ENCODE measurements around the gene DNAJC18.
"Not testable (repeated sequence)": the region's sequence is repeated elsewhere in the genome, so short reads cannot be mapped to it uniquely, and the experiment has no call there.

The DNAJC18 gene

DNA sequence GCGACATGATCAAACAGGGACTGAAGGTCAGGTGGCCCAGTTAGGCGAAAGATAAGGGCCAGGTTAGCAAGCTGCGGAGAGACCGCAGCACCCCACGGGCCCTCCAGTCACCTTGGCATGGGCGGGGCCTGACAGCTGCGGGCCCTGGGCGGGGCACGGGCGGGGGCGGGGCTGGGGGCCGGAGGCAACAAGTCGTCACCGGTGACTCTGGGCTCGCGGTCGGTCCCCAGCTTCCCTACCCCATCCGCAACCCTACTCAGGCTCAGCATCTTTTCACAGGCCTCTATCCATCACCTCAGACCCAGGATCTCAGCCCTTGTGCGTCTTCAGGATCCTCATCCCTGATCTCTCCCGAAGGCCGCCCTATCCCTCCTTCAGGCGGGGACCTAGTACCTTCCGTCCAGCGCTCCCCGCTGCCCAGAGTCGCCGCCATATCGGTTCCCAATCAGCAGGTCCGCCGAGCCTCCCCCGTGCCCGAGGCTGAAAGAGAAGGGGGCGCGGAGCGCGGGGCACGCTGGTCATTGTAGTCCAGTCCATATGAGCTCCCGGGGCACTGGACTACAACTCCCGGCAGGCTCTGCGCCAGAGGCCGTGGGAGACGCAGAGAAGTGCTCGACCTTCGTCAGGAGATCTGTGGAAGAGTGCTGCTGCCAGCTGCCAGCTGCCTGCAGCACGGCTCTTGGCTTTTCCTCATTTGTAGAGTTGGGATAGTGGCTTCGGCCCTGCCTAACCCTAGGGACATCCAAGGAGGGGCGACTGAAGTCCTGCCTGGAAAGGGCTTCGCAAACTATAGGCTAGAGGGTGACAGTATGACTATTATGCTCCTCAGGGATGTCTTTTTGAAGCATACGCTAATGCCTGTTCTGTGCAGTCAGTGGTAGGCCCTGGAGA, at the start of gene DNAJC18:
Gene DNAJC18 (minus strand): TSS at position 513 of the 891 bp plus-strand sequence. CDS start 80 bp downstream, at position 433.
- peak; percentile 86 for DNase-seq (ENCODE audit: low read depth)

DNA sequence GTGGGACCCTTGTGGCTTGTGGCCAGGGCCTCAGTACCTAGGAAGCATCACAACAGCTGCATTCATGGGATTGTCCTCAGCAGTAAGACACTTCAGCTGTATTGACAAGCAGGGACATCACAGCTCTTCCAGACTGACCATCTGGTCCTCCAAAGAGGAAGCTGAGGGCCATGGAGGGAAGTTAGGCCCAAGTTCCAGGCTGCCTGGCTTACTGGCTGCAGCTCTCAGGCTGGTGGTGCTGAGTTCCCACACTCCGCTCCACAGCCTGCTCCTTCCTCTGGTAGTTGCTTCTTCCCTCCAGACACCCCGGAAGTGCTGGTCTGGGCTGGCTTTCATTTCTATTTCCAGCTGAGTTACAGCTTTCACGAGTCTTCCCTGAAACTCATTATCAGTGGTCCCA, 48.9 kb upstream of the DNAJC18 start:
- DNase-seq (ENCODE audit: low read depth): no peak

DNA sequence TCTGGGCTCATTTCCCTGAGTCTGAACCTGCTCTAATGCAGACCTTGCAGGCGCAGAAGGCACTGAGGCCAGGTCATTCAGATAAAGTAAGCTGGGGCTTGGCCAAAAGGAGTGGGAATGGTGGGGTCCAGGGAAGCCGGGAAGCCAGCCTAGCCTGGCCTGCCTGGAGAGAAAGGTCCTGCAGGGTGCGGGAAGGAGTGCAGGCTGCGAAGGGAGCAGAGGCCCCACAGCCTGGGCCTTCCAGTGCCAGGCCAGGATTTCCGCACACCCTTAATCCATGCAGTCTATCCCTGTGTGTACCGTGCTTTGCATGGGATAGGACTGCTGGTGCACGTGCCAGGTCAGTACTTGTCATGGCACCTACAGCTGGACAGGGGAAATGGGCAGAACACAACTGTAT, 46.9 kb upstream of the DNAJC18 start:
- DNase-seq (ENCODE audit: low read depth): no peak

DNA sequence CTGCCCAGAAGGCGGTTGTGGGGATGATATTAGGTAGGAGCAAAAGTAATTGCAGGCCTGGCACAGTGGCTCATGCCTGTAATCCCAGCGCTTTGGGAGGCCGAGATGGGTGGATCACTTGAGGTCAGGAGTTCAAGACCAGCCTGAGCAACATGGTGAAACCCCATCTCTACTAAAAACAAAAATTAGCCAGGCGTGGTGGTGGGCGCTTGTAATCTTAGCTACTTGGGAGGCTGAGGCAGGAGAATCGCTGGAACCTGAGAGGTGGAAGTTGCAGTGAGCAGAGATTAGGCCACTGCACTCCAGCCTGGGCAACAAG, 43.5 kb upstream of the DNAJC18 start:
- DNase-seq (ENCODE audit: low read depth): not testable (repeated sequence)

DNA sequence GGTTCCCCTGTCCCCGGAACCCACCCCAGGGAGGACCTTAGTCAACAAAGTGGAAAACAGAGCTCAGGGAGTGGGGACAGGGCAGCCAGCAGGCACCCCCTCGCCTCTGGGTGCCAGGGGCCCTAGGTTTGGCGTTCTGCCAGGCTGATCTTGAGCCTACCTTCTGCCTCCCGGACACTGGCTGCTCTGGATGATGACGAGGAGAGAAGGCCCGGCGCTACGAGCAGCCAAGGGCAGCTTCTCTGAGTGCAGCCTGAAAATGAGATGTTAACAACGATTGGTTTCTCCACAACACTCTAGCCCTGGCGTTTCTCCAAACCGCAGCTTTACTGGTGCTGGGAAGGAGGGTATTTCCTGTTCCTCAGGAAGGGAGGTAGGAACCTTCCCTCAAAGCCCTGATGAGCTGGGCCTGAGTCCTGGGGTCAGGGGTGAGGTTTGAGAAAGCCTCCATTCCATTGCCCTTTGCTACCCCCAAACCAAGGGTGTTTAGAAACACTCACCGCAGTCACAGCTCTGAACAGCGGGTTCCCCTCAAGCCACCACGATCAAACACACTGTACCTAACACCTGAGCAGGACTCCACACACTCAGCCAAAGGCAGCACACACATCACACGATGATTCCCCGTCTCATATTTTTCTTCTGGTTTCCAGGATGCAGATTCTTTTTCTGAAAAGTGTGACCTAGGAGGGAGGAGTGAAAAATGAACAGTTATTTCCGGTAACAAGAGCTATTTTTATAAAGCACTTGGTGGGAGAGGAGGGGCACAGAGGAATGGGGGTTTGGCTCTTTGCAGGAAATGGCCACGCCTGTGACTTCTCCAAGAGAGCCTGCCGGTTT, 42.9 kb upstream of the DNAJC18 start, which contains the start of gene STING1:
Gene STING1 (minus strand): TSS at position 709 of the 840 bp plus-strand sequence. CDS start 1,054 bp downstream, outside the sequence.
- peak; percentile 98 for DNase-seq (ENCODE audit: low read depth)

DNA sequence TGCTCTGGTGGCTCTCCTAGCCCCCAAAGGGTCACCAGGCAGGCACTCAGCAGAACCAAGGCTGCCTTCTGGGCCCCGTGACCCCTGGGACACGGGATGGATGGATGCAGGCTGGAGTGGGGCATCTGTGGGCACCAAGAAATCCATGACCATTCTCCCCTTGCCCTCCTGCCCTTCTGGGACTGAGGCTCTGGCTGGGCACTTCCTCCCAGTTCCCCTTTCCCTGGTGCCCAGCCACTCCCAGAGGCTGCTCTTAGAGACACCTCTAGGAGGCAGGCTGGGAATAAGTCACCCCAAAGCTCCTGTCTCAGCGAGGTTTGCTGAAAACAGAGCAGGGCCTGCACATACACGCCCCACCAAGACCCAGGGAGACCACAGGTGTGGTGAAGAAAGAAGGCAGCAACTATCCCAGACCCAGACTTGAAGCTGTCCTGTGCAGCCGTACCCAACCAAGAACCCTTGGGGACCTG, 42.3 kb upstream of the DNAJC18 start:
- peak; percentile 30 for DNase-seq (ENCODE audit: low read depth)

DNA sequence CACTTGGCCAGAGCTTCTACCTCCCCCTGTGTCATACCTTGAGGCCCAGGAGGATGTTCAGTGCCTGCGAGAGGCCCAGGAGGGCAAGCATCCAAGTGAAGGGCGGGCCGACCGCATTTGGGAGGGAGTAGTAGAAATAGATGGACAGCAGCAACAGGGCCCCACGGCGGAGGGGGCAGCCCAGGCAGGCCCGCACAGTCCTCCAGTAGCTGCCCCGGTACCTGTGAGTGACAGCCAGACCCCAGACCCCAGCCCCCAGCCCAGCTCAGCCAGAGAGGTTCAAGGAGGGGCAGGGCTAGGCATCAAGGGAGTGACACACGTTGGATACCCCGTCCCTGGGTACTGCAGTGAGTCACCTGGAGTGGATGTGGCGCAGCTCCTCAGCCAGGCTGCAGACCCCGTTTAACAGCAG, 41.8 kb upstream of the DNAJC18 start:
- DNase-seq (ENCODE audit: low read depth): peak; percentile 55

DNA sequence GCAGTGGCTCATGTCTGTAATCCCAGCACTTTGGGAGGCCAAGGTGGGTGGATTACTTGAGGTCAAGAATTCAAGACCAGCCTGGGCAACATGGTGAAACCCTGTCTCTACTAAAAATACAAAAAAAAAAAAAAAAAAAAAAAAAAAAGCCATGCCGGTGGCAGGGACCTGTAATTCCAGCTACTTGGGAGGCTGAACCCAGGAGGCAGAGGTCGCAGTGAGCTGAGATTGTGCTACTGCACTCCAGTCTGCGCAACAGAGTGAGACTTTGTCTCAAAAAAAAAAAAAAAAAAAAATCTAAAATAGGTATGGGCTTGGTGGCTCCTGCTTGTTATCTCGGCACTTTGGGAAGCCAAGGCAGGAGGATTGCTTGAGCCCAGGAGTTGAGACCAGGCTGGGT, 40.4 kb upstream of the DNAJC18 start:
- DNase-seq (ENCODE audit: low read depth): not testable (repeated sequence)

DNA sequence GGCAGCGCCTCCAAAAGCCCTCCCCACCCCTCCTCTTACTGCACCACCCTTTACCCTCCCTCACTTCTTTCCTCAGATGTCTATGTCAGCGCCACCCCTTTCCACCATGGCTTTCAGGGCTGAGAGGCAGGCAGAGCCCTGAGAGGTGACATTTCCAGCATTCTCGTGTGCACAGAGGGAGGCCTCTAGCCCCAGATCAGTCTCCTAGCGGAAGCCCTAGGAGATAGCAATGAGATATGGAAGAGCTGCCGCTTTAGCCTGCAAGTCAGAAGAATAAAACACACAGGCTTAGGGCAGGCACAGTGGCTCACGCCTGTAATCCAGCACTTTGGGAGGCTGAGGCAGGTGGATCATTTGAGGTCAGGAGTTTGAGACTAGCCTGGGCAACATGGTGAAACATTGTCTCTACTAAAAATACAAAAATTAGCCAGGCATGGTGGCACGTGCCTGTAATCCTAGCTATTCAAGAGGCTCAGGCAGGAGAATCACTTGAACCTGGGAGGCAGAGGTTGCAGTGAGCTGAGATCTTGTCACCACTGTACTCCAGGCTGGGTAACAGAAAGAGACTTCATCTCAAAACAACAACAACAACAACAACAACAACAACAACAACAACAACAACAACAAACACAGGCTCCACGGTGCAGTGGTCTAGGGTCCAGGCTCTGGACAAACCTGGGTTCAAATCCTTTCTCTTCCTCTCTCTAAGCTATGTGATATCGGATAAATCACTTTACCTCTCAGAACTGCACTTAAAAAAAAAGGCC, 39.5 kb upstream of the DNAJC18 start:
- DNase-seq (ENCODE audit: low read depth): peak; percentile 27

DNA sequence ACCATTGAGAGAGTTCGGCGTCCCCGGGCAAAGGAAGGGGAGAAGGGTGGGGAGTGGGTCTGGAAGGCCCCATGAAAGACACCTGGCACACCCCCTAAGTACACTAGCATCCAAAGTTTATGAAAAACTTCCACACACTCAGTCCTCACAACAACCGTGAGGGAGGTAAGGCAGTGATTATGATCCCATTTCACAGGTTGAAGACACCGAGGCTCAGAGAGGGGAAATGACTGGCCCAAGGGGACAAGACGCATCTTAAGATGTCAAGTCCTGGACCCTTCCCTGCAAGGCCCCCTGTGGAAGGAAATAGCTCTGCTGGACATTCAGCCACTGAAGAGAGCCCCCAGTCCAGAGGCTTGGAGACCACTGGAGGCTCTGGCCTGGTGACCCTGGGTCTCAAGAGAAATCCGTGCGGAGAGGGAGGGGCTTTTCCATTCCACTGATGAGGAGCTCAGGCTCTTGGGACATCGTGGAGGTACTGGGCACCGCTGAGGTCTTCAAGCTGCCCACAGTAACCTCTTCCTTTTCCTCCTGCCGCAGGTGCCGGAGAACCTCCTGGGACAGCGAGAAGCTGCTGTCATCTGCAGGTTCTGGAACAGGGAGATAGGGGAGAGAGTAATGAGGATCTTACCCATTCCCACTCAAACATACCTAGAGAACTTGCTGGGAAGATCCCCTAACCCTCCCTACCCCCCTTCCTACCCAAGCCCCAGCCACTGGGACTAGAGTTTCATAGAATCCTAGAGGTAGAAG, 36.7 kb upstream of the DNAJC18 start:
- DNase-seq (ENCODE audit: low read depth): no peak

DNA sequence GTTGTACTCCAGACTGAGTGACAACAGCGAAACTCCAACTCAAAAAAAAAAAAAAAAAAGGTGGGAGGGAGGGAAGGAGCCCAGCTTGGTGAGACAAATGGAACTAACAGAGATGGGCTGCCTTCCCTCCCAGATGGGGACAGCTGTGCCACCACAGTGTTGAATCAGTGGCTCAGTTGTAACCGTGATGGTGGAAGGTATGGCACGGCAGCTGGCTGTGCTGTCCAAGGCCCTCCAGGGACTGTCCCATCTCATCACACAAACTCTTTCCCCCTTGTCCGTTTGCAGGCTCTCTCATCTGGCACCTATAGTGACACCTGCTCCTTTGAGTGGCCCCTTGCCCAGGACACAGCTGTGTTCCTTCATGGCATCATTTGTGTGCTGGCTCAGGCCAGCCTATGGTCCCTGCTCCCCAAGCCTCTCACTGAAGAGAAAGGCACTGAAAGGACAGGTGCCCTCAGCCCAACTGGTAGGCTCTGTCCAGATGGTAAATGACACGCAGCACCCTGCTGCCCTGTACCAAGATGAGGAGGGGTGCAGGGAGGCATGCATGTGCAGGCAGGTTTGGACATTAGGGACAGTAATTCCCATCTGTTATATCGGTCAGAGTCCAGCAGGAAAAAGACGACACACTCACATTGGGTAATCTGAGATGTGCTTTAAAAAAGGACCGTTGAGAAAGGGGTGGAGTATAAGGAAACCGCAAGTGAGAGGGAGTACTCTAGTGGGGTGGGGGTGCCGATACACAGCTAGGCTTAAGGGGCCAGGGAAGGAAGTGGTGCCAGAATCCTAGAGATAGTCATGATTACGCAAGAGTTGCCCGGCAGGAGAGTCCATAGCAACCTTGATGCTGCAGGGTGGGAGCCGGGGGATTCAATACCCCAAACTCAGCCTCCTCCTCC, 35.8 kb upstream of the DNAJC18 start:
- DNase-seq (ENCODE audit: low read depth): peak; percentile 98

DNA sequence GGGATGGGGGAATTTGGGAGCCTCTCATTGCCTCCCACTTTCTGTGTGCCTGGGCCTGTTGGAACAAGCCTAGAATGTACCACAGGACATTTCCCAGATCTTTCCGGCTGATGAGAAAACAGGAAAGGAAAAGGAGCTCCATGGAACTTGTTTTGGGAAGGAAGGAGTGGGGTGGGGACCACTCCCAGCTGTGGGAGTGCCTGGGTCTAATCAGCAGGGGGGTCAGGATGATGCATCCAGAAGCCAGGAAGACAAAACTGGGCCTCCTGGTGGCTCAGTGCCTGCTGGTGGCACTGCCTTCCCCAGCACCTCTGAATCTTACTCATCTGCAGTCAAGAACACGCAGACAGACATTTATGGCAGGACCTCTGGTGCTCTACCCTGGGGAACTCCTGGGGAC, 34.2 kb upstream of the DNAJC18 start:
- no peak for DNase-seq (ENCODE audit: low read depth)

DNA sequence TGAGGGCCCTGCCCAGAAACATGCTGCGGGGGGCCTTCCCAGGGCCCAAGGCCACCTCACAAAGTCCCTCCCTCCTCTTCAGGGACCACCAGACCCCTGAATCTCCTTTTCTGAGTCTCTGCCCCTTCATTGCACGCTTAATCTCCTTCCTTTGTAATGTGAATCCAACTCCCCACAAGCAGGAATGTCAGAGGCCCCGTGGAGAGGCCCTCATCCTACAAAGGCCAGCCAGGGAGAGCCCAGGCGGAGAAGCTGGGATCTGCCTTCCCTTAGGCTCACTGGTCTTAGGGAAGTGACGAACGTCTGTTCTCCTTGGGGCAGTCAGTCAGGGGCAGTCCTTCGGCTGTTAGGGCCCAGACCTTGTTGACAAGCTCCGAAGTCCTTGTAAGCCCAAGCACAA, 33.8 kb upstream of the DNAJC18 start:
- peak; percentile 32 for DNase-seq (ENCODE audit: low read depth)

DNA sequence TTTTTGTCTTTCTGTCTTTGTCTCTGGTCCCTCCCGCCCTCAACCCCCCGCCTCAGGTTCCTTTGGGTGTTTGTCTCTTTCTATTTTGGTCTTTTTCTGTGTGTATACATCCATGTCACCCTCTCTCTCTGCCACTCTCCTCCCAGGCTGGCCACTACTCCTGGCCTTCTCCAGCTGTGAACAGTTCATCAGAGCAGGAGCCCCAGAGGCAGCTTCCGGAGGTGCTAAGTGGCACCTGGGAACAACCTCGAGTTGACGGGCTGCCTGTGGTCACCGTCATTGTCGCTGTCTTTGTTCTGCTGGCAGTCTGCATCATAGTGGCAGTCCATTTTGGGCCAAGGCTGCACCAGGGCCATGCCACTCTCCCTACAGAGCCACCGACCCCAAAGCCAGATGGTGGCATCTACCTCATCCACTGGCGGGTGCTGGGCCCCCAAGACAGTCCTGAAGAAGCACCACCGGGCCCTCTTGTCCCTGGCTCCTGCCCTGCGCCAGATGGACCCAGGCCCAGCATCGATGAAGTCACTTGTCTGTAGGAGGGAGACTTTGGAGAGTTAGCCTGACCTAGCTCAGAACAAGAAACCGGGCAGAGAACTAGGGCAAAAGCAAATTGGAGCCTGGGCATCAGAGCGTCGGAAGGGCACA, 33.2 kb upstream of the DNAJC18 start:
- no peak for DNase-seq (ENCODE audit: low read depth)

DNA sequence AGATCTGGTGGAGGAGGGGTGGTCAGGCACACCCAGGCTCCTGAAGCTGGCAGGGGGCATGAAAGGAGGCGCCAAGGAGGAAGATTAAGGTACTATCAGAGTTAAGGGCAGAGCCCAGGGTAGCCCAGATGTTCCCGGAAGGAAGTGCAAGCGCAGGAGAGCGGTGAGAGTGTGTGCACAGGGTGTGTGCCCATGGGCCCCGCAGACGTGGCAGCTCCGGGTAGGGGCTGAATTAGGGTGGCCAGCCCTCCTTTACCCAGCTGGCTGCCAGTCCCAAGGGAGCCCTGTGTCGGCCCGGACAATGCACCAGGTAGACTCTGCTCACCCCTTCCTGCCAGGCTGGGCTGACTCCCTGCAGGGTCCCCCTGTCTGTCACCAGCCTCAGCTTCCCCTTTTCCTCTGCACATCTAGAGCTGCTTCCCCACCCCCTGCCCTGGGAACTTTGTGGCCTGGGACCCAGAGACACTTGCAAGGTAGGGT, 31.5 kb upstream of the DNAJC18 start, which contains the start of gene SMIM33:
Gene SMIM33 (plus strand): TSS at position 184 of the 480 bp plus-strand sequence. CDS start 118 bp downstream, at position 302.
- no peak for DNase-seq (ENCODE audit: low read depth)

DNA sequence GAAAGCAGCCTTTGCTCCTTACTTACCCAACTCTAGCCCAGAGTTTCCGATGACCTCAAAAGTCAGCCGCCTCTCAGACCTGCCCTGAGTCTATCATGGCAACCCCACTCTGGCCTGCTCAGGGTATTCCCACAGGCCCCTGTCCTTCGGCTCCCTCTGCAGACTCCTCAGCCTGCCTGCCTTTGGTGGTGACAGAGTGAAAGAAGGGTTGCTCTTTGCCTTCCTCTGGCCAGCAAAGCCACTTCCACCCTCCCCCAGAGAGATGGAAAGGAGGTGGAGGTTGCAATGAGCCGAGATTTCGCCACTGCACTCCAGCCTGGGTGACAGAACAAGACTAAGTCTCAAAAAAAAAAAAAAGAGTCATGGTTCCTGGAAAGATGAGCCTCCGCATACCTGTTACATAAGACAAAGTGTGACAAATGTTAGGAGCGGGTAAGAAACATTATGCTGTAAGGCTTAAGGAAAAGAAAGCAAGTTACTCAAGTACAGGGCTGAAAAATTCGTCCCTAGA, 29.2 kb upstream of the DNAJC18 start:
- peak; percentile 22 for DNase-seq (ENCODE audit: low read depth)

DNA sequence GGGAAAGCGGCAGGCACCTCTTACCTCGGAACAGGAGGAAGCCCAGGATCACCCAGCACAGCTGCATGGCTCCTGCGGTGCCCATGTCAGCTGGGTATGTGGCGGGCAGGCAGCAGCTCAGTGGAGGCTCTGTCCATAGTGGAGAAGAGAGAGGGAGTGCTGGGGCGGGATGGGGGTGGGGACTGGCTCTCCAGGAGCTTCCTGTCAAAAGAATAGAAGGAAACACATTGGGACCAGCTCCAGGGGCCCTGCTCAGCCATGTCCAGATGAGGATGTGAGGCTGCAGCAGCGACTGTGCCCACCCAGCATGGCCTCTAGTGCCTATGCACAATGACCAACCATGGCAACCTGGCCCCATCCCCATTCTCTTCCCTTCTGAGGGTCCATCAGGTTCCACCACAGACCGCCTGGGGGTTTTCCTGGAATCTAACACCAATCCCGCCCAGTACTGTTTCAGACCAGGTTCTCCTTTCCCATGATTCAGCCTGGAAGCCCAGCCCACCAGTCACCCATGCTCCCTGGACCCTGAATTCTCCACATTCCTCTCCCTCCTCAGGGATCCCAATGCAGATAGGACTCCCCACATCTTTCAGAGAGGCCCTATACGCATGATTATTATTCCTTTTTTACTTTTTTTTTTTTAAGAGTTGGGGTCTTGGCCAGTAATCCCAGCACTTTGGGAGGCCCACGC, 23.4 kb upstream of the DNAJC18 start, which contains the start of gene ECSCR:
Gene ECSCR (minus strand): TSS at position 158 of the 691 bp plus-strand sequence. CDS start 73 bp downstream, at position 85.
- peak; percentile 31 for DNase-seq (ENCODE audit: low read depth)

DNA sequence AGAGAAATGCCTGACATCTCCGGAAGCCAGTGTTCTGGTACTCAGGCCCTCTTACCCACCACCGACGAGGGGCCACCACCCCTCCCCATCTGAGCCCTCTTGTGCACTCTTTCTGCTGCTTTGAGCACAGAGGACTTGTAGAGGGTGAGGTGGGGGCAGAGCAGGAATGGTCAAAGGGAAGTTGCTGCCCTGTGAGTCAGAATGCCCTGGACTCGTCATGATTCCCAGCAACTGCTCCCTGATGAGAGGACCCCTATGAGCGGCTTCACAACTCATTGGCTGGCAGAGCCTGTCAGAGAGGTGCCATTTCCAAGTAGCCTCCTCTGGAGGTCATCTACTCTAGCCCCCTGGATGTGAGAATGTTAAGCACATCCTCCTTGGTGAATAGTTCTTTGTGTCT, 22.4 kb upstream of the DNAJC18 start:
- peak; percentile 54 for DNase-seq (ENCODE audit: low read depth)
